Inferior parietal cortex (tissue), 1 donor: Measurements from ENCODE around the gene ZKSCAN1.

ENCODE experiments used
- DNase-seq: peaks from one replicate; pipeline ENCODE4 v3.0.0-alpha.2; 2016; ENCODE audit errors: extremely low spot score

The ZKSCAN1 gene

GRCh38 chr7:100038326-100038725 is 22.9 kb downstream of the ZKSCAN1 start:
- DNase-seq = no peak

DNA sequence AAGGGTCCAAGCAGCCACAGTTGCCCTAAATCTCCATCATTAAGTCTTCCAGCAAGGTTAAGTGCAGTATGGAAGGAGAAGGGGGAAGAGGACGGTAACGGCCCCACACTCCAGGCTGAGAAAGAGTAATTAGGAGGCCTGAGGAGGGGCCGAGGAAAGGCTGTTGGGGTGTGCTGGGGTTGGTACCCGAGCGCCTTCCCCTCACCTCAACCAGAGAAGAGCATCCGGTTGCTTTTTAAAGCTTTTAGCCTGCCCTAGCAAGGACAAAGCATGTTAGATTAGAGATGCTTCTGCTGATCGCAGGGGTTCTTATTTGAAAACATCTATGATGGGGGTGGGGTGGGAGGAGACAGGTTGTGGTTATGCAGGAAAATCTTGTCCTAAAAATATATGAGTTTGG is 25.2 kb downstream of the ZKSCAN1 start:
- no peak for DNase-seq

DNA sequence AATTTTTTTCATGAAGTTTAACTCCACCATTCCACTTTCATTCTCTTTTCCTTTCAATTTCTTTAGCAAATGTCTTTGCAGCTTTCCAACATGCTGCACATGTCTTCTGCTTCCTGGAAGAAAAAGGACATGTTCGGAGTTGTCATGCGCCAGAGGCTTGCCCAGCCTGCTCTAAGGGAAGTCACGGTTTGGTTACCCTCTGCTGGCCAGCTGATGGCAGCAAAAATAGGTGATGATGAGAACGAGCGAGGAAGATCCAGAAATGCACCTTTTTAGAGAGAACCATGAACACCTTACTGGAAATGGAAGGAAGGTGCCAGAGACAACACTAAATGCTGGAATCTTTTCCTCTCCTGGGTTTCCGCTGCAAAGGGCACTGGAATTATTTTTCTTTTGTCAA is 29.3 kb downstream of the ZKSCAN1 start:
- DNase-seq = no peak

- DNase-seq = no peak
Observed at GRCh38 chr7:100048680-100049079, 33.3 kb downstream of the ZKSCAN1 start.

GRCh38 chr7:100049441-100050291 is 34.3 kb downstream of the ZKSCAN1 start, which contains the start of gene ZSCAN21:
ZSCAN21 (plus strand) TSS chr7:100049774; CDS start chr7:100057007, 7,233 bp downstream.
- peak; percentile 91 for DNase-seq

DNA sequence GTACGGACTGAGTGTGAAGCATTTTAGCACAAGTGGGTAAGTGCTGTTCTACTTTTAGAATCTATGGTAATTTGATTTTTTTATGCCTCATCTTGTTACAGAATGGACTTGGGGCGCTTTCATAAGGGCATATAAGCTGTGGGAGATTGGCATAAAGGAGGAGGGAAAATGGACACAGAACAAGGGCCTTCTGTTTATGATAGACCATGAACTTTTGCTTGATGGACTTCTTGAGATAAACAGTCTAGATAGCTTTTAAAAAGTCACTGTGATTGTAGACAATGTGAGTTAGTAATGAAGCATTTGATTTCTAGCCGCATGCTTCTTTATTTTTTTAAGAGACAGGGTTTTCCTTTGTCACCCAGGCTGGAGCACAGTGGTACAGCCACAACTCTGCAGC is 36.2 kb downstream of the ZKSCAN1 start:
- DNase-seq = no peak

GRCh38 chr7:100053215-100053614 is 37.8 kb downstream of the ZKSCAN1 start:
- DNase-seq = peak; percentile 89

DNA sequence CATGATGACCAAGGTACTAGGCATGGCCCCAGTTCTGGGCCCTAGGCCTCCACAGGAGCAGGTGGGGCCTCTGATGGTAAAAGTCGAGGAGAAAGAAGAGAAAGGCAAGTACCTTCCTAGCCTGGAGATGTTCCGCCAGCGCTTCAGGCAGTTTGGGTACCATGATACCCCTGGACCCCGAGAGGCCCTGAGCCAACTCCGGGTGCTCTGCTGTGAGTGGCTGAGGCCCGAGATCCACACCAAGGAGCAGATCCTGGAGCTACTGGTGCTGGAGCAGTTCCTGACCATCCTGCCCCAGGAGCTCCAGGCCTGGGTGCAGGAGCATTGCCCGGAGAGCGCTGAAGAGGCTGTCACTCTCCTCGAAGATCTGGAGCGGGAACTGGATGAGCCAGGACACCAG is 41.6 kb downstream of the ZKSCAN1 start:
- no peak for DNase-seq

GRCh38 chr7:100059251-100059739 is 43.9 kb downstream of the ZKSCAN1 start:
- DNase-seq = no peak

DNA sequence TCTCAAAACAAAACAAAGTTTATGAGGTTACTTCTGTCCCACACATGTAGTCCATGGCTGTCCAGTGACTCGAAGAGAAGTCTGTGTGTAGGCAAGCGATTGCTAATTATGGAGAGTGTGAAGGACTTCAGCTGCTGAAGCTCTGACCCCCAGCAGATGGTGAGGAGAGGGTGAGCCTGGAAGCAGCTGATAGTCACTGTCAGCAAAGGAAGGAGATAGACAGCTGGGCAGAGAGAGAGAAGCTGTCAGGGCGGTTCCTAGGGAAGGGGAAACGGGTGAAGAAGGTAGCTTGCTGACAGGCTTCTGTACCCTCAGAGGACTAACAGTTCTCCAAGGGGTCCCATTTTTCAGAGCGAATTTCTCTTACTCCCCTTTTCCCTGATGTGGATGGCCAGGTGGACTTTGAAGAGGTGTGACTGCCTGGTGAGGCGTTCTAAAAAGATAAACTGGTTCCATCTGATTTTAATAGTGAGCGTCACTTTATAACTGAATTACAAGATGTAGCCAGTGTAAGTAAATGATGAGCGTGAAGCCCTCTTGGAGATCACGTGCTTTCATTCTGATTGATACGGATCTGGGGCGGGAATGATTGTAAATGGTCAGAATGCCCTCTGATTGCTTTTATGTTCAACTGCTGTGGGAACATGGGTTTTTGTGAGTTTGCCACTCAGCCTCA is 46.3 kb downstream of the ZKSCAN1 start:
- no peak for DNase-seq

DNA sequence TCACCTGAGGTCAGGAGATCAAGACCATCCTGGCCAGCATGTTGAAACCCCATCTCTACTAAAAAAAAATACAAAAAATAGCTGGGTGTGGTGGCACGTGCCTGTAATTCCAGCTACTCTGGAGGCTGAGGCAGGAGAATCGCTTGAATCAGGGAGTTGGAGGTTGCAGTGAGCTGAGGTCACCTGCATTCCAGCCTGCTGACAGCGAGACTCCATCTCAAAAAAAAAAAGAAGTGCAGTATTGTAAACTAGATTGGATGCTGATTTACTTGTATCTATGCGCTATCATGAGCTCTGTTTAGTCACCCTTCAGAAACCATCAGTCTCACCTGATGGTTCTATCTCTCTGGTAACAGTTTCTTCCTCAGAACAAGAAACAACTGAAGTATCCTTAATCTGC is 48.0 kb downstream of the ZKSCAN1 start:
- DNase-seq = no peak

DNA sequence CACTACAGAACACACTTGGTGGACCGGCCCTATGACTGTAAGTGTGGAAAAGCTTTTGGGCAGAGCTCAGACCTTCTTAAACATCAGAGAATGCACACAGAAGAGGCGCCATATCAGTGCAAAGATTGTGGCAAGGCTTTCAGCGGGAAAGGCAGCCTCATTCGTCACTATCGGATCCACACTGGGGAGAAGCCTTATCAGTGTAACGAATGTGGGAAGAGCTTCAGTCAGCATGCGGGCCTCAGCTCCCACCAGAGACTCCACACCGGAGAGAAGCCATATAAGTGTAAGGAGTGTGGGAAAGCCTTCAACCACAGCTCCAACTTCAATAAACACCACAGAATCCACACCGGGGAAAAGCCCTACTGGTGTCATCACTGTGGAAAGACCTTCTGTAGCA is 48.8 kb downstream of the ZKSCAN1 start:
- DNase-seq = no peak

DNA sequence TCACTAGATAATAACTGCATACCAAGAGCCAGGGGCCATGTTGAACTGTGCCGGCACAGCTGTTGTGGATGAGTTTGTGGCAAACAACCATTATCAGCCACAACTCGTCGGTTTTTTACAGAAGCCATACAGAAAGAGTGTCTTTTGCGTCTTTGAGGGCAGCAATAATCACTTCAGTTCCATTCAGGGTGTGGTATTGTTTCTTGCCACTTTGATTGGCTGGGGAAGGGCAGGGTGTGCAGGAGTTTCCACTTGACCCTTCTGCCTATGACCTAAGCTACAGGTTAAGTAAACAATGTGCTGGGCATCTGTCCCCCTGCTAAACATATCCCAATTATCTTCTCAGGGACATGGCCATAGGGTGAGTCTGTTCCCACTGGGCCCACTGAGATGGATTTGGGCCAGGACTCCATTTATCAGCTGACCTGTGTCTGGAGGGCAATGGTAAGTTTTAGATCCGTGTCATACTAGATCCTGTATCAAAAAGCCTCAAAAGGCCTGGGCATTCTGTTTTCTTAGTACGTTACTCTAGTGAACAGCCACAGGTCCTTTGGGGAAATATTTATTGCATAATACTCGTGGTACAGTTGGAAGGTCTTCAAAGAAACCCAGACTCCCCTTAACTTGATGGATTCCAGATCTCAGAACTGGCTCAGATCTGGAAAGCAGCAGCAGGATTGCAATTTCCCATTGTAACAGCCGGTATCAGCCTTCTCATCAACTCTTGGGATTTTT is 50.2 kb downstream of the ZKSCAN1 start:
- DNase-seq = no peak

DNA sequence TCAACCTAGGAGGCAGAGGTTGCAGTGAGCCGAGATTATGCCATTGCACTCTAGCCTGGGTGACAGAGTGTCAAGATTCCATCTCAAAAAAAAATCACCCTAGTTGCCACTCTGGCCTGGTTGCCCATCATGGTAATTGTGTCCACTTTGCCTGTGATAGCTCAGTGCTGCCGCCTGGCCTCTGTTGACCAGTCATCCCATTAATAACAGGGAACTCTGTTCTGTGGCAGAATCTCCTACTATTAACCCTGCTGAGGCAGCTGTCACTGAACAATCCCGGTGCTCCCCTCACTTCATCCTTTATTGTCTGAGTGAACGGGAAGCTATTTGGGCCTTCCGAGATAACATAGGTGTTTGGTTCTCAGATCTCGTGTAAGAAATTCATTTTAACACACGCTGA is 51.6 kb downstream of the ZKSCAN1 start:
- DNase-seq = no peak

GRCh38 chr7:100069991-100070390 is 54.6 kb downstream of the ZKSCAN1 start:
- DNase-seq = no peak

DNA sequence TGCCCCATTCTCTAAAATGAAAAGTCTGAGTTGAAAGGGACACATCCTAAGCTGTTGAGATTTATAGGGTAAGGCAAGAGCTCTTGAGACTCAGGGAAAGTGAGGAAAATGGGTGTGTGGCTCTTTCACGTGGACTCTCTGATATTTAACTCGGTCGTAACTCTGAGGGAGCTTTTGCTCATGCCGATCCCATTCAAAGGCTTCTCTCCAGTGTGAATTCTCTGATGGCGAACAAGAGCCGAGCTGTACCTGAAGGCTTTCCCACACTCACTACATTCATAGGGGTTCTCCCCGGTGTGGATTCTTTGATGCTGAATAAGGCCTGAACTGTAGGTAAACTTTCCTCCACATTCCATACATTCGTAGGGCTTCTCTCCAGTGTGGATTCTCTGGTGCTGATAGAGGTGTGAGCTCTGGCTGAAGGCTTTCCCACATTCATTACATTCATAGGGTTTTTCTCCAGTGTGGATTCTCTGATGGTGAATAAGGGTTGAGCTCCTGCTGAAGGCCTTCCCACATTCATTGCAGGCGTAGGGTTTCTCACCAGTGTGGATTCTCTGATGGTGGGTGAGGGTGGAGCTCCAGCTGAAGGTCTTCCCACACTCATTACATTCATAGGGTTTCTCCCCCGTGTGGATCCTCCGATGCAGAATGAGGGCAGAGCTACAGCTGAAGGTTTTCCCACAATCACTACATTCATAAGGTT is 55.8 kb downstream of the ZKSCAN1 start:
- DNase-seq = no peak

- DNase-seq = no peak
Observed at GRCh38 chr7:100072462-100072861, 57.1 kb downstream of the ZKSCAN1 start.

GRCh38 chr7:100074841-100075240 is 59.4 kb downstream of the ZKSCAN1 start:
- DNase-seq = no peak

- DNase-seq = no peak
Observed at GRCh38 chr7:100075418-100075817, 60.0 kb downstream of the ZKSCAN1 start.

DNA sequence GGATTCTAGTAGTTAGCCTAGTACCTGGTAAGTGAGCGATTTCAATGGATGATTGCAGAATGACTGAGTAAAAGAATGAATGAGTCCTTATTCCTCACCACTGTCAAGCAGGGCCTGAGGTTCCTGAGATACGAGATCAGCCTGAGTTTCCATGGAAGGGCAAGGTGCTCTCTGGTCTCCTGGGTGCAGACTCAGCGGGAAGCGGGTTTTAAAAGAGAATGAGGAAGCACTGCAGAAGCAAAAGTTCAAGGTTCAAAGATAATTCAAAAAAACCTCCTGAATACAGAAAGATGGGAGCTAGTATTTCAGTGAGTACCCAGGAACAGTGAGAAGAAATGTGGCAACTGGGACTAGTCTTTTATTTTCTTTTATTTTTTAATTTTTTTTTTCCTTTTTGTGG is 61.8 kb downstream of the ZKSCAN1 start:
- no peak for DNase-seq

DNA sequence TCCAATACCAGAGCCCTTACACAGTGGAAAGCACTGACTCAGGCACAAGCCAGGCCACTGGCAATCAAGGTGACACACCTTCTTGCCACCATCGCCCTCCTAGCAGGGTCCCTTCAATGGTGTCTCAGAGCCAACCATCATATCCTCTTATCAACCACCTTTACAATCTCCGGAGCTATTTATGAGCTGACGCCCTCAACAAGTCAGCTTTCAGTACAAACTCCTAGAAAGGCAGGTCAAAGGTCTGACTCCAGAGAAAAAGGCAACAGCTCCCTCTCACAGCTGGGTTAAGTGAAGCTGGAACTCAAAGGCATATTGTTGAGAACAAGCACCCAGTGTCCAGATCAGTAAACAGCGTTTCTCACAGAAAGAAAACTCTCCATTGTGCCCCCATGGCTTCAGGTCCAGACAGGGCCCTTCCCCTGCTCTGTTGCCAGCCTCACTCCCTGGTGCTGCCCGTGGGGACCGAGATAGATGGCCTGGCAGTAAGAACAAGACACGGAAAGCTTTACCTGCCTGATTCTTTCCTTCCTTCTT is 63.7 kb downstream of the ZKSCAN1 start:
- peak; percentile 72 for DNase-seq
